Activated CD4-positive, CD25-positive, alpha-beta regulatory T cell treated with anti-CD3 and anti-CD28 coated beads, Interleukin-2, amount 50 U/mL, for 72 hours (primary cell): ENCODE data around the gene L3MBTL3.
"Not testable (repeated sequence)": the region's sequence is repeated elsewhere in the genome, so short reads cannot be mapped to it uniquely, and the experiment has no call there.

ENCODE experiments used
- DNase-seq: peaks from one replicate; pipeline ENCODE4 v3.0.0; 2021

The L3MBTL3 gene

GRCh38 chr6:130076512-130076911 is 58.1 kb downstream of the L3MBTL3 start:
- DNase-seq = no peak

- DNase-seq = no peak
These were observed 72.4 kb downstream of the L3MBTL3 start for GRCh38 chr6:130090796-130091195.

- no peak for DNase-seq
These were observed 75.2 kb downstream of the L3MBTL3 start for GRCh38 chr6:130093546-130093945.

DNA sequence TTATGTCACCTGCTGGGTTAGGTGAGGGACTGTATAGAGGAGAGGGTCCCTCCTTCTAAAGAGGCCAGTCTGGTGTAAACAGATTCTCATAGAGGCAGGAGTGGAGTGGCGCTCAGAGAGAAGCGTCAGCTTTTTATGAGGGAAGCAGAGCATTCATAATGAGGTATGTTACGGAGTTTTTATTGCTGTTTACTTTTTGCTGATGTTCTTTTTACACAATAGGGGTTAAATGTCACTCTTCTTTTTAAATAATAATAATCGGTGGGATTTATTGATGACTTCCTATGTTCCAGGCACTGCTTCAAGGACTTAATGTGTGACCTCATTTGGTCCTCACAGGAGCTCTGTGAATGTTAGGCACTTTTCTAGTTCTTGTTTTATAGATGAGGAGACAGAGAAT is 79.9 kb downstream of the L3MBTL3 start:
- DNase-seq = no peak

DNA sequence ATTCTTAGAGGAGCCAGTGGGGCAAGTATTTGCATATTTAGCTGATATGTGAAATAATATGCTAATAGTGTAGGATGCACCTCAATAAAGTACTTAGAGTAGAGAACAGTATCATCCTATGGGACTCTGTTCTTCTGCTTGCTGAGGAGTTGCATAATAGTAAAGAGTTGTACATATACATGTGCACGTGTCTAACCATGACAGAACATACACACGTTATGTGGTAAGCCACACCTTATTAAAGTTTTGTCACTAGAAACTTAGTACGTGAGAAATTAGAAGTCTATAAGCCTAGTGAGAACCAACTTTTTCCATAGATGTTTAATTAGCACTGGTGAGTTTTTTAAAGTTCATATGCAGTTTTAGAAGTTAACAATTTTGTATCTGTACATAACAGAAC is 80.7 kb downstream of the L3MBTL3 start:
- no peak for DNase-seq

GRCh38 chr6:130105996-130106704 is 87.8 kb downstream of the L3MBTL3 start:
- DNase-seq = no peak

DNA sequence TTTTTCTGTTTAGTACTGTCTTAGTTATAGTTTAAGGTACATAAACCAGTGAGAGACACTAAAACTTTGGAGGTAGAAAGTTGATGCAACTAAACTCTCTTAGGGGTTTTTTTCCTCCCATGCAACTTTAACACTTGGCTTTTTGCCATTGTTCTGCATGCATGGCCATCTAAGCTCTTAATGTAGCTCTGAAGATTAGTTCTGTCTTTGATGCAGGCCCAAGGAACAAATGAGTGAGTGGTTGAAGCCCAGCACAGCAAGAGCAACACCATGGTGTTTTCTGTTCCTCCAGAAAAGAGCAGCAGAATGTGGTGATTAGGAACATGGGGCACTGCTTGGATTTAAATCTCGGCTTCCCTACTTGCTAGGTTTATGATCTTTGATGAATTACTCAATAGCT is 89.3 kb downstream of the L3MBTL3 start:
- DNase-seq = no peak

- DNase-seq = no peak
These were observed 92.7 kb downstream of the L3MBTL3 start for GRCh38 chr6:130111031-130111430.

DNA sequence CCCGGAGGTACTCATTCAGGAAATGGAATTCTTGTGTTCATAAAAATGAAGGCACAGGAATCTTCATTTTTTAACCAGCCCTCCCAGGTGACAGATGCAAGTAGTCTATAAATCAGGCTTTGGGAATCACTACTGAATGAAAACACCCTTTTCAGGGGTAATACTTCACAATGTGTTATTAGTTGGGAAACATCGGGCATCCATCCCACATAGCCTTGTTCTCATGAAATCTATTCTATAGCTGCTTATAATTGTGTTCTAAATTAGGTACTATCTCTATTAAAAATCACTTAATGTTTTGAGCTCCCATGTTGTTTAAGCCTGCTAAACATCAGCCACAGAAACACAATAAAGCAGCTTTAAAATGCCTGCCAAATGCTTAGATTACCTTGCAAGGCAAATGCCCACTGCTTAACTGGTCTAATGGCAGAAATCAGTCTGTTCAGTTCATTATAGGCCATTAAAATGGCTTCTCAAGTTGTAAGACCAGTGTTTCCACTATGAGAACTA is 94.9 kb downstream of the L3MBTL3 start:
- DNase-seq = no peak

DNA sequence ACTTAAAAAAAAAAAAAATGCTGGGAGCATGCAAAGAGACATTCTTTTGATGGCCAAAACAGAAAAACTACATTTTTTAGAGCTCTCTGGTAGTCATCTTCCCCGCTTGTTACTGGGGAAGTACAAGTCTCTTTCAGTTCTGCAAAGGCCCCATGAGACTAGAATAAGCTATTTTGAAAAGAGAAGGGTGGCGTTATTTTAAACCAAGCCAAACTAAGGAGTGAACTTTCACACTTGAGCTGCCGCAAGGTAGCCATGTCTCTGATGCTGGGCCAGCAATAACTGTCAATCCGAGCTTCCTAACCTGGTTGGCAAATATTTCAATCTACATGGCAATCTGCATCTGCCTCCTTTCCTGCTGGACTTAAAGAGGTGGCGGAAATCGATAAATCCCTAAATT is 96.7 kb downstream of the L3MBTL3 start:
- no peak for DNase-seq

DNA sequence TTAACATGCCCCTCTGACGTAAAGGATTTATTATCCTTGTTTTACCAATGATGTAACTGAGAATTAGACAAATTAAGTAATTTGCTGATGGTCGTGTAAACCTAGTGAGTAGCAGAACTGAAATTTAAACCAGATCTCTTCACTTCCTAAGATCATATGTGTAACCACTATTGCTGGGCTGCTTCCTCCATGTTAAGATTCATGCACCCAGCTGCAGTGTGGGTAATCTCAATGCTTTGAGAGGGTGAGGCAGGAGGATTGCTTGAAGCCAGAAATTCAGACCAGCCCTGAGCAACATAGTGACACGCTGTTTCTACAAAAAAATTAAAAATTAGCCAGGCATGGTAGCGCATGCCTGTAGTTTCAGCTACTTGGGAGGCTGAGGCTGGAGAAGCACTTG is 97.9 kb downstream of the L3MBTL3 start:
- no peak for DNase-seq

DNA sequence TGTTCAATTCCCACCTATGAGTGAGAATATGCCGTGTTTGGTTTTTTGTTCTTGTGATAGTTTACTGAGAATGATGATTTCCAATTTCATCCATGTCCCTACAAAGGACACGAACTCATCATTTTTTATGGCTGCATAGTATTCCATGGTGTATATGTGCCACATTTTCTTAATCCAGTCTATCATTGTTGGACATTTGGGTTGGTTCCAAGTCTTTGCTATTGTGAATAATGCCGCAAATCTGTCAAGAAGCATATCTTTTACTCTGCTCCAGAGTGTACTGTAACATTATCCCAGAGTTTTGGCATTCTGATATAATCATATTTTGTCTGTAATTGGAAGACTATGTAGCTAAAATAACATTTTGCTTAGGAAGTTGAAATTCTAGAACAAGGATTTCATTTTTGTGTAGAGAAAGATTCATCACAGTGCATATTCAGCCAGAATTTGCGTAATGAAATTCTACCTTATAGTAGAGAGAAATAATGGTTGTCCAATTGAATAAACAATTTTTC is 98.9 kb downstream of the L3MBTL3 start:
- DNase-seq = not testable (repeated sequence)

DNA sequence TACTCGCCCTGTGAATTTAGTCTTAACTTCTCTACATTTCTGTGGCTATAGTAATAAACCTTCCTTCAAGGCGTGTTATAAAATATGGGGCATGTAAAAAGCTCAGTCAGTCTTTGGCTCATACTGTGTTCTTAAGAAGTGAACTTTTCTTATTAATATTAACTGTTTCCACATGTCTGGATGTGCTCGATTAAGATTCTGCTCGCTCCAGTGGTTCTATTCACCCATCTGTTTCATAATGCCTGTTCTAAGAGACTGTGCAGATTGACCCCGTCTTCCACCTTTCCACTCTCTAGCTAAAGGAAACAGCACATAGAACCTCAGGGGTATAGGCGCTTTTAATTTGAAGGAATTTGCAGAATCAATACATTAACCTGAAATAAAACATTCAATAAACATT is 99.9 kb downstream of the L3MBTL3 start:
- no peak for DNase-seq

GRCh38 chr6:130119211-130119610 is 100.8 kb downstream of the L3MBTL3 start:
- DNase-seq = no peak

DNA sequence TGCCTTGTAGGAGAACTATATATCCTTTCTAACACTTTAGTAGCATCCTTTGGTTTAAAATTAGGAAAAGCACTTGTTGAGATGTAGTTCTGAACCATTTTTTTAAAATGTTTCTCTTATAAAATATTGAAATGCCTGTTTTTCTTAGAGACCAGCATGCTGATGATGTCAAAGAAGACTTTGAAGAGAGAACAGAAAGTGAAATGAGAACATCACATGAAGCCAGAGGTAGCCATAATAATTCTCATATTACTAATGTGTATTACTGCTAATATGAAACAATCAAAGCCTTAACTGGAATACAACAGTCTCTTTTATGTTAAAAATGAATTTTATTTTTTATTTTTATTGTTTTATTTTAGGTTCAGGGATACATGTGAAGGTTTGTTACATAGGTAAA is 102.3 kb downstream of the L3MBTL3 start:
- DNase-seq = no peak

GRCh38 chr6:130122243-130122642 is 103.9 kb downstream of the L3MBTL3 start:
- DNase-seq = no peak

- DNase-seq = no peak
These were observed 108.8 kb downstream of the L3MBTL3 start for GRCh38 chr6:130127195-130127594.

DNA sequence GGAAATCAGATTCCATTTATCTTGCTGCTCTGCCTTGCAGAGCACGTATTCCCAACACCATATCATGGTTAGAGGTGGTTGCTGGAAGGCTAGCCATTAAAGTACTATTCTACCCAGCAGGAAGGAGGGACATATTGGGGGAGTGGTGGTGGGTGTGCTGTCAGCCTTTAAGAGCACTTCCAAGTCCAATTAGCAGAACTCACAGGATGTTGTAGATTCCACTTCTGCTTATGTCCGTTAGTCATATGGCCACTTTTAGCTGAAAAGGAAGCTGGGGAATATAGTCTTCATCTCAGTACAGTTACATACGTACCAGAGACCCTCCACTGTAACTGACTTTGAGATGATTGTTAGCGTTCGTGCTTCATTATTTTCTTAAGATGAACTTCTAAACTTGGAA is 109.9 kb downstream of the L3MBTL3 start:
- DNase-seq = no peak

- no peak for DNase-seq
These were observed 111.4 kb downstream of the L3MBTL3 start for GRCh38 chr6:130129762-130130246.

DNA sequence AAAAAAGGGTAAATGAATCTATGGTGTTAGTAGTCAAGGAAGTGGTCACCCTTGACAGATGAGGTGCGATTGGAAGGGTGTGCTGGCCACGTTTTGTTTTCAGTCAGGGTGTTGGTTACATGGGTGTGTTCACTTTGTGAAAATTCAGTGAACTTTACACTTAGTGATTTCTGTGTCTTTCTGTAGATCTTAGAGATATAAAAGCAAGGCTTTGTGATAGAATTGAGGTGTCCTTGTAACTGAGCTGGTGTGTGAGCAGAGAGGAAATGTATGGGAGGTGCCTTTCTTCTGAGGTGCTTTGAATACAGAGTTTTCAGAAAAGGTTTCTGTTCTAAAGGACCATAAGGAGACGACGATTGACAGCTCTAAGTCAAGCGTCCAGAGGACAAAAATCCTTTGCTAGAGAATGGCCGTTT is 113.9 kb downstream of the L3MBTL3 start:
- DNase-seq = no peak

- no peak for DNase-seq
These were observed 116.2 kb downstream of the L3MBTL3 start for GRCh38 chr6:130134582-130134981.

GRCh38 chr6:130136798-130137197 is 118.4 kb downstream of the L3MBTL3 start:
- no peak for DNase-seq

DNA sequence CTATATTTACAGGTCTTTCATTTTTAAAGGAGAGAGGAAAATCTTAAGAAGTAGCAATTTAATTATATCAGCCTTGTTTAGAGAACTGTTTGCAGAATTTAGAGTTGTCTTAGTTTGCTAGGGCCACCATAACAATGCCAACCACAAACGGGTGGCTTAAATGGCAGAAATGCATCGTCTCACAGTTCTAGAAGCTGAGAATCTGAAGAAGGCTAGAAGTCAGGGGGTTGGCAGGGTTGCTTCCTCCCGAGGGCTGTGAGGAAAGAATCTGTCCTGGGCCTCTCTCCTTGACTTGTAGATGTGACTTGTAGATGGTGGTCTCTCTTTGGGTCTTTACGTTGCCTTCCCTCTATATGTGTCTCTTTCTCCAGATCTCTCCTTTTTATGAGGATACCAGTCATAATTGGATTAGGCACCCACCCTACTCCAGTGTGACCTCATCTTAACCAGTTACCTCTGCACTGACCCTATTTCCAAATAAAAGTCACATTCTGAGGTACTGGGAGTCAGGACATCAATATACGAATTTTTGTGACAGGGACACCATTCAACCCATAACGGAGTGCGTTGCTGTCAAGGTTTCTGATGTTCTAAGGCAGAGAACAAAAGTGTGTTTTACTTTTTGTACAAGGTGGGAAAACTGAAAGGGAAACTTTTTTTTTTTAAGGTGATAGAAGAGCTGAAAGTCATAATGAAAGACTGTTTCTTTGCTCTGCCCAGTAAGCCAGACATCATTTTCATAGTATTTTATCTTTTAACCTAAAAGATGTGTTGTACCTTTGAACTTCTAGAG is 119.9 kb downstream of the L3MBTL3 start:
- DNase-seq = no peak

DNA sequence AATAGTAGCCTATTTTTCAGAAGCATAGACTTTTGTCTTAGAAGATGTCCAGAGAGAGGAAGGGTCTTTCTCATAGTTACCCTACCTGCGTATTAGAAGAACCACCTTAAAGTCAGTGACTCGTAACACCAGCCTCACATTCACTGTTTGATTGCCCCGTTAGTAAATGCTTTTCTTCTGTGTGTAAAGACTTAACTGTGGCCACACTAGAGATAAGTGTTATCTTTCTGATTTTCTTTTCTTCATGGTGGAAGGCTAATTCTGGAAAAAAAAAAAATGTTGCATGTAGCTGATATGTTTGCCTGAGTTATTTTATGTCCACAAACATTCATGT is 120.5 kb downstream of the L3MBTL3 start:
- no peak for DNase-seq
